Heart right ventricle (tissue), 16 donors: ENCODE measurements around the gene SARNP. TPM values are rescaled to one million over a fixed set of nuclear protein-coding genes. Genes with fewer than 3 reads are reported as not detected.

Experiments used
- ATAC-seq, 8 donors: fragments of 200-7000 bp; cut with Tn5 transposase; one replicate each; pipeline ENCODE4 v1.9.1; 2020; ENCODE audit warnings: mild to moderate bottlenecking in 8 of 8, moderate library complexity in 8 of 8, moderate number of reproducible peaks in 1 of 8
- DNase-seq, 2 donors: peaks; one replicate each; pipeline ENCODE4 v3.0.0-alpha.2; 2020
- H3K27ac ChIP-seq, 10 donors: fragments of 200-600 bp; sonication (generic) in 2 of 10; one replicate each; pipeline versions ENCODE4 v1.5.0 to v1.8.0; 2020 to 2022; ENCODE audit warnings: mild to moderate bottlenecking in 3 of 10
- H3K27me3 ChIP-seq, 7 donors: fragments of 200-600 bp; one replicate each; pipeline ENCODE4 v1.8.0; 2021 to 2022; ENCODE audit warnings: mild to moderate bottlenecking in 2 of 7
- H3K36me3 ChIP-seq, 9 donors: fragments of 200-600 bp; sonication (generic) in 1 of 9; one replicate each; pipeline versions ENCODE4 v1.5.0 to v1.8.0; 2020 to 2022; ENCODE audit warnings: mild to moderate bottlenecking in 2 of 9
- H3K4me1 ChIP-seq, 9 donors: fragments of 200-600 bp; sonication (generic) in 1 of 9; one replicate each; pipeline versions ENCODE4 v1.5.0 to v1.8.0; 2020 to 2022; ENCODE audit warnings: mild to moderate bottlenecking in 4 of 9
- H3K4me3 ChIP-seq, 10 donors: fragments of 200-600 bp; sonication (generic) in 2 of 10; one replicate each; pipeline versions ENCODE4 v1.5.0 to v1.8.0; 2020 to 2022; ENCODE audit warnings: mild to moderate bottlenecking in 7 of 10, moderate library complexity in 2 of 10
- H3K9me3 ChIP-seq, 11 donors: fragments of 200-600 bp in 10 of 11; sonication (generic) in 2 of 11; one replicate each; pipeline versions ENCODE4 v1.5.0 to v1.8.0; 2013 to 2022; ENCODE audit warnings: mild to moderate bottlenecking in 2 of 11, control low read depth in 1 of 11, moderate library complexity in 1 of 11
- WGBS, 2 donors: extraction: QIAGEN DNeasy Blood & Tissue Kit; methylation state at CpG; one replicate each; pipeline ENCODE4 v1.1.7; 2013; ENCODE audit warnings: inconsistent platforms in 1 of 2; 5-methylcytosine and 5-hydroxymethylcytosine counted together
- intact Hi-C, 10 donors: fragments of 100-400 bp; cut with DNase I; formaldehyde crosslinking; loops; one replicate each; pipeline versions ENCODE4 v1.11.1 to v1.14.2; 2022
- polyA plus RNA-seq, 2 donors: library from polyadenylated mRNA; stranded (reverse); fragments of 200-250 nt; gene quantifications; one replicate each; pipeline ENCODE4 v1.2.3, GENCODE V29; 2013
- total RNA-seq, 10 donors: library from RNA; stranded (reverse); fragmentation: NEBNext Ultra II Directional in 3 of 10; extraction: Animal tissue kit (Norgen Biotek cat#: 25700) in 3 of 10; gene quantifications; one replicate each; pipeline versions ENCODE4 v1.2.1 to v1.2.4, GENCODE V29; 2021 to 2023
- TF ChIP-seq, protein P1 (sequence below), 9 donors: fragments of 200-600 bp; sonication (generic) in 2 of 9; IDR thresholded peaks; one replicate each; pipeline versions ENCODE4 v1.5.0 to v1.8.0; 2021 to 2022; ENCODE audit warnings: antibody characterized with exemption in 9 of 9, mild to moderate bottlenecking in 5 of 9, moderate library complexity in 1 of 9
- donor health status: Arrhythmogenic right ventricular cardiomyopathy.
- donor health status: ischemic (EF 13 %, LVEDD 7.1; RV severe dilation, severe dysfunction).
- donor health status: healthy with polysubstance abuse.
- donor health status: DM: no; HTN: yes; CAD: no.
- donor health status: DM: no; HTN: no; CAD: no.
- donor health status: ischemic (EF 25% LVEDD 6.9; RV normal size, moderate dysfunction).
- donor health status: ischemic (EF 25% LVEDD 5.7; RV mildly dilated, moderate dysfunction).
- donor health status: healthy.
- donor health status: DM: yes; HTN: yes; CAD: no.
- donor health status: Ischemic cardiomyopathy.
- donor health status: ischemic (EF 35%, LVEDD 5.7; RV mildly dilated, moderate dysfunction).
- donor health status: nonischemic (EF 11% LVEDD 7.7; RV severe dilation, severe dysfunction).
- donor health status: DM: yes; HTN: yes; CAD: no.
- donor health status: PGD.
- donor health status: ischemic (EF 29% LVEDD 5.4; RV normal size, mild dysfunction).
- donor health status: nonischemic (EF 23%, LVEDD 6.1; RV moderate dilation, normal function).

Gene SARNP
- total and polyA plus RNA-seq, 12 donors, result 47.5 to 136 (median 55.2) TPM

DNA sequence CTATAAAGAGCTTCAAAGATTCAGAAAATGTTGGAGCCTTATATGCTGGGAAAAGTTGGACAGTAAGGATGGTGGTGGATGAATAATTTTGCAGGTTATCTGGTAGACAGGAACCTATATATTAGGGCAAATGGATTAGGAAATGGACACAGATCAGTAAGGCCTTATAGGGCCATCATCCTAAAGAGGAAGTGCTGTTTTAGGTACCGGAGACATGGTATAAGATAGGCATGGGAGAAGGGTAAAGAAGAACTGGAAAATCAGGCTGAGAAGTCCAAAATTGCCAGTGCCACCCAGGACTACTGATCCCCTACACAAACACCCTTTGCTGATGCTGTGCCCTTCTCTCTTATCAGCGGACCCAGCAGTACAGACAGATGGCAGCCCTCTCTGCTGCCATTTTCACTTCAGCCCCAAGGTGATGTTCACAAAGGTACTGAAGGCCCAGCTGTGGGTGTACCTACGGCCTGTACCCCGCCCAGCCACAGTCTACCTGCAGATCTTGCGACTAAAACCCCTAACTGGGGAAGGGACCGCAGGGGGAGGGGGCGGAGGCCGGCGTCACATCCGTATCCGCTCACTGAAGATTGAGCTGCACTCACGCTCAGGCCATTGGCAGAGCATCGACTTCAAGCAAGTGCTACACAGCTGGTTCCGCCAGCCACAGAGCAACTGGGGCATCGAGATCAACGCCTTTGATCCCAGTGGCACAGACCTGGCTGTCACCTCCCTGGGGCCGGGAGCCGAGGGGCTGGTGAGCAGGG, 69.1 kb downstream of the SARNP start:
- TF ChIP-seq, protein P1, sequence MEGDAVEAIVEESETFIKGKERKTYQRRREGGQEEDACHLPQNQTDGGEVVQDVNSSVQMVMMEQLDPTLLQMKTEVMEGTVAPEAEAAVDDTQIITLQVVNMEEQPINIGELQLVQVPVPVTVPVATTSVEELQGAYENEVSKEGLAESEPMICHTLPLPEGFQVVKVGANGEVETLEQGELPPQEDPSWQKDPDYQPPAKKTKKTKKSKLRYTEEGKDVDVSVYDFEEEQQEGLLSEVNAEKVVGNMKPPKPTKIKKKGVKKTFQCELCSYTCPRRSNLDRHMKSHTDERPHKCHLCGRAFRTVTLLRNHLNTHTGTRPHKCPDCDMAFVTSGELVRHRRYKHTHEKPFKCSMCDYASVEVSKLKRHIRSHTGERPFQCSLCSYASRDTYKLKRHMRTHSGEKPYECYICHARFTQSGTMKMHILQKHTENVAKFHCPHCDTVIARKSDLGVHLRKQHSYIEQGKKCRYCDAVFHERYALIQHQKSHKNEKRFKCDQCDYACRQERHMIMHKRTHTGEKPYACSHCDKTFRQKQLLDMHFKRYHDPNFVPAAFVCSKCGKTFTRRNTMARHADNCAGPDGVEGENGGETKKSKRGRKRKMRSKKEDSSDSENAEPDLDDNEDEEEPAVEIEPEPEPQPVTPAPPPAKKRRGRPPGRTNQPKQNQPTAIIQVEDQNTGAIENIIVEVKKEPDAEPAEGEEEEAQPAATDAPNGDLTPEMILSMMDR (IDR thresholded peaks at IDR 0.05), result no peak
- no peaks in the 10 kb centered on the region for H3K9me3 ChIP-seq
- ATAC-seq, result no peak
- peaks cover 0 to 10% (median 0%) of the 10 kb centered on the region in 7 donors for H3K27me3 ChIP-seq
- intact Hi-C loops, result loop anchor here in 5 of 10 donors (5.0 to 10.0 kb wide), 5 partner anchors 46 to 366 kb away; partner anchors contain the start of genes DGKA (in 1 of the 5), ORMDL2 (in 1 of the 5), RPL41 (in 1 of the 5) and SARNP (in 1 of the 5)
- peaks cover 0 to 54% (median 34%) of the 10 kb centered on the region in 9 donors for H3K4me1 ChIP-seq
- no peak for DNase-seq
- 92% methylated on average over 18 of the region's 18 CpGs for WGBS, 2 donors
- peaks cover 0 to 40% (median 16%) of the 10 kb centered on the region in 9 donors for H3K36me3 ChIP-seq
- H3K27ac ChIP-seq, result peak overlapping the region in 3 of 10 donors; percentile 1 to 64 (median 49)
- H3K4me3 ChIP-seq, result no peak overlapping the region

DNA sequence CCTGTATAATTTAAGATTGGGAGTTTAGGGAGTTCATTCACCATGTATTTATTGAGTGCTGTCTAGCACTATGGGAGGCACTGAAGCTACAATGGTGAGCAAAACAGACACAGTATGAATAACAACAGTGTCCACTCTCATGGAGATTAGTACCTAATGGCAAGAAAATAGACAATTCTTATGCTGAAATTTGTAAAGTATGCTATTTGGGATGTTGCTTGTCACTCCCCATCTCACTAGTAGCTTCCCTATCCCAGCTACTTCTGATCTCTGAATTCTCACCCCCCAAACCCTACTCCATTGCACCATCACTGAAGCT, 70.7 kb downstream of the SARNP start:
- Histone ChIP-seq H3K36me3 (peaks cover 0 to 25% (median 5%) of the 10 kb centered on the region in 9 donors), H3K27ac (peak overlapping the region in 4 of 10 donors; percentile 64 to 72 (median 69)), H3K9me3 (no peaks in the 10 kb centered on the region), H3K4me1 (peaks cover 0 to 59% (median 34%) of the 10 kb centered on the region in 9 donors), H3K27me3 (peaks cover 0 to 11% (median 0%) of the 10 kb centered on the region in 7 donors), H3K4me3 (no peak overlapping the region)
- TF ChIP-seq, protein P1 (IDR thresholded peaks at IDR 0.05), result no peak
- ATAC-seq, result no peak
- no peak for DNase-seq
- intact Hi-C loops, result loop anchor here in 5 of 10 donors (5.0 to 10.0 kb wide), 5 partner anchors 48 to 368 kb away; partner anchors contain the start of genes DGKA (in 1 of the 5), ORMDL2 (in 1 of the 5), RPL41 (in 1 of the 5) and SARNP (in 1 of the 5)

DNA sequence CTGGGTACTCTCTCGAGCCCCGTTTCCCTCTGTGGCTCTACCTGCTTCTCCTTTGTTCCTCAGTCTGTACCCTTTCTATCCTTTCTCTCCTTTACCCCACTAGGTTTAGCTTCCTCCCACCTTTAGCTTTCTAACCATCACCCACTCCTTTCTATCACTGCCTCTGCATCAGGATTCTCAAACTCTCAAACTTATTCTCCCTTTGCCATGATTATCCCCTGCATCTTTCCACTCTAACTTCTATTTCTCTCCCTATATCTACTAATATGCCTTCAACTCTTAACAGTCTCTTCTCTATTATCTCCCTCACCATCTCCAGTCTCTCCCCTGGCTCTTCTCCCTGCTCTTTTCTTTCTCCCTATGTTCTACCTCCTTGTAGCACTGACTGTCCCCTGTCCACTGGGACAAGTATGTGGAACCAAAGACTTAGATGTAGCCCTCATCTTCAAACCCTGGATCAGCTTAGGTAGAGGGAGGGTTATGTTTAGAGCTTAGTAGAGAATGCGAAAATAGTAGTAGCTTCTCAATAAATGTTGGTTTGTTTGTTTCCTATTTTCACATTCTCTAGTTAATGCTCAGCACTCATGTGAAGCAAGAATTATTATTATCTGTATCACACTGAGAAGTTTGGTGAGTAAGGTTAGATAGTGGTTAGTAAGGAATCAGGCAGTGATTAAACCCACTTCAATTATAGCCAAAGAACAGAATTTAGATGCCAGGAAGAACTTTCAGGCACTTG, 71.2 kb downstream of the SARNP start:
- Histone ChIP-seq H3K27ac (peak overlapping the region in 7 of 10 donors; percentile 52 to 79 (median 67)), H3K4me3 (peak overlapping the region in 2 of 10 donors; percentile 28 to 32), H3K4me1 (peaks cover 0 to 59% (median 34%) of the 10 kb centered on the region in 9 donors), H3K27me3 (peaks cover 0 to 11% (median 0%) of the 10 kb centered on the region in 7 donors), H3K36me3 (peaks cover 0 to 20% (median 3%) of the 10 kb centered on the region in 9 donors), H3K9me3 (no peaks in the 10 kb centered on the region)
- ATAC-seq (no peak), DNase-seq (no peak)
- WGBS, 2 donors, result 40 to 51% methylated on average over 3 of the region's 3 CpGs
- TF ChIP-seq, protein P1 (IDR thresholded peaks at IDR 0.05), result no peak
- intact Hi-C loops, result loop anchor here in 5 of 10 donors (5.0 to 10.0 kb wide), 5 partner anchors 48 to 368 kb away; partner anchors contain the start of genes DGKA (in 1 of the 5), ORMDL2 (in 1 of the 5), RPL41 (in 1 of the 5) and SARNP (in 1 of the 5)
